IPS-18a (cell line): Measurements from ENCODE around the gene TNFAIP3.

ENCODE experiments used
- H3K27ac ChIP-seq: one replicate; pipeline ENCODE4 v1.5.1; 2013; ENCODE audit warnings: low read length
- H3K27me3 ChIP-seq: one replicate; pipeline ENCODE4 v1.6.1; 2013; ENCODE audit warnings: mild to moderate bottlenecking, low read length; ENCODE audit not compliant: control insufficient read depth, insufficient read depth
- H3K36me3 ChIP-seq: one replicate; pipeline ENCODE4 v1.6.1; 2013; ENCODE audit warnings: low read depth, low read length; ENCODE audit not compliant: control insufficient read depth
- H3K4me1 ChIP-seq: one replicate; pipeline ENCODE4 v1.6.1; 2013; ENCODE audit warnings: low read depth, low read length; ENCODE audit not compliant: control insufficient read depth
- H3K4me3 ChIP-seq: one replicate; pipeline ENCODE4 v1.5.1; 2013; ENCODE audit warnings: low read length
- H3K9ac ChIP-seq: one replicate; pipeline ENCODE4 v1.6.1; 2013; ENCODE audit warnings: mild to moderate bottlenecking, low read length, moderate library complexity
- H3K9me3 ChIP-seq: one replicate; pipeline ENCODE4 v1.6.1; 2013; ENCODE audit warnings: low read depth, low read length; ENCODE audit not compliant: control insufficient read depth

The TNFAIP3 gene

DNA sequence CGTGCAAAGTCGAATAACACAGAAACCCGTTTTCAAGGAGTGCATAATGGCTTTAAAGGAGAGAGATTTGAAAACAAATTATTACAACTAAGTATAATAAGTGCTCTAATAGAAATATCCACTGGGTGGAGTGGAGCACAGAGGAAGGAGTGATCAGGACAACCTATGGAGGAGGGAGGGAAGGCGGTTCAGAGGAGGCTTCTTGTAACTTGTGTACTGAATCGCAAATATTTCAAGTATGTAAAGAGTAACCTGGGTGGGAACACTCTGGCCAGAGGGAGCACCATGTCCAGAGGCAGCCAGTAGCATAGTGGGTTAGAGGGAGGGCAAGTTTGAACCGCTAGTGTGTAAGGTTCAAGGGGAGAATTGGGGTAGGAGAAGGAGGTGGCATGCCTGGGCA lies 21.6 kb upstream of the TNFAIP3 start:
- H3K36me3 ChIP-seq = no peaks in the 10 kb centered on the region
- H3K4me3 ChIP-seq = no peak overlapping the region
- H3K27me3 ChIP-seq = no peaks in the 10 kb centered on the region
- no peak overlapping the region for H3K27ac ChIP-seq
- H3K4me1 ChIP-seq = no peaks in the 10 kb centered on the region
- H3K9me3 ChIP-seq = no peaks in the 10 kb centered on the region
- no peak overlapping the region for H3K9ac ChIP-seq

DNA sequence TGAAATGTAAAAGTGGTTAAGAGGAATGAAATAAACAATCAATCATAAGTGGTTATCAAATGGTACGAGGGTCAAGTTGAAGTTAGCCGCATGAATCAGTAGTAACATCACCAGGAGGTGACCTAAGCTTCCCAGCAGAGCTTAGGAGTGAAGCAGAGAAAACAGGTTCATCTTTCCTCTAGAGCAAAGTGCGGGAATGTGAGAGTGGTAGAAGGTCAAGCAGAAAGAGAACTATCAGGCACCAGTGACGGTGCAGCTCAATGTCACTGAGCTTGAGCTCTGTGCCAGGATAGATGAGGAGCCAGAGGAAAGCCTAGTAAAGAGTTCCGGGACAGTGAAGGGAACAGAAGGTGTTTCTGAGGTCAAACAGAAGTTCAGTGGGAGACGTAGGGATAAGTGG lies 20.8 kb upstream of the TNFAIP3 start:
- Histone ChIP-seq H3K9me3 (no peaks in the 10 kb centered on the region), H3K4me1 (no peaks in the 10 kb centered on the region), H3K36me3 (no peaks in the 10 kb centered on the region), H3K27me3 (no peaks in the 10 kb centered on the region), H3K4me3 (no peak overlapping the region), H3K27ac (no peak overlapping the region), H3K9ac (no peak overlapping the region)

DNA sequence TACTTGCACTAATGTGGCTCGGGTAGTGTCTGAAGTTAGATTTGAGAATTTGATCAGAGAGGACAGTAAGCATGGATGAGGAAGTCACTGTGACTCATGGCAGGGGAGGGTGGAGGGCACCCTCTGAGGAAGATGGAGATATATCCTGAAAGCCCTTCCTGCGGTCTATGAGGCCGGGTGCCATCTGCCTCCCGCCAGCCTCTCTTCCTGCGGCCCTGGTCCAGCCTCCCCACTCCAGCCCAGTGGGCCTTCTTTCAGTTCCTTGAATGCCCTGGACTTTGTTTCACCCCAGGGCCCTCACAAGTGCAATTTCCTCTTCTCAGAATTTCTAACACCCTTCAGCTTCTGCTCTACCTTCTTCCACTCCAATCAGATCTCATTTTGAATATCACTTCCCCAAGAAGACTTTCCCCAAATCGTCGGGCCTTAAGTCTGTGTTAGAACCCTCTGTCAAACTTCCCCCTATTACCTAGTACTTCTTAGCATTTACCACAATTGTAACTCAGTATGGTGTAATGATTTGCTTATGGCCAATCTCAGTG lies 20.2 kb upstream of the TNFAIP3 start:
- Histone ChIP-seq H3K4me1 (no peaks in the 10 kb centered on the region), H3K9me3 (no peaks in the 10 kb centered on the region), H3K4me3 (no peak overlapping the region)

GRCh38 chr6:137847748-137848147 lies 19.3 kb upstream of the TNFAIP3 start:
- no peak overlapping the region for H3K27ac ChIP-seq
- no peak overlapping the region for H3K4me3 ChIP-seq
- no peaks in the 10 kb centered on the region for H3K36me3 ChIP-seq
- no peaks in the 10 kb centered on the region for H3K4me1 ChIP-seq
- no peaks in the 10 kb centered on the region for H3K9me3 ChIP-seq
- H3K9ac ChIP-seq = no peak overlapping the region
- no peaks in the 10 kb centered on the region for H3K27me3 ChIP-seq

More for the DNA sequence above, 20.2 kb upstream of the TNFAIP3 start:
- H3K36me3 ChIP-seq = no peaks in the 10 kb centered on the region
- H3K27ac ChIP-seq = no peak overlapping the region
- no peak overlapping the region for H3K9ac ChIP-seq
- no peaks in the 10 kb centered on the region for H3K27me3 ChIP-seq

- Histone ChIP-seq H3K4me1 (no peaks in the 10 kb centered on the region), H3K9me3 (no peaks in the 10 kb centered on the region), H3K27me3 (no peaks in the 10 kb centered on the region), H3K4me3 (no peak overlapping the region), H3K36me3 (no peaks in the 10 kb centered on the region), H3K9ac (no peak overlapping the region), H3K27ac (no peak overlapping the region)
Observed at GRCh38 chr6:137848672-137849071, 18.4 kb upstream of the TNFAIP3 start.

DNA sequence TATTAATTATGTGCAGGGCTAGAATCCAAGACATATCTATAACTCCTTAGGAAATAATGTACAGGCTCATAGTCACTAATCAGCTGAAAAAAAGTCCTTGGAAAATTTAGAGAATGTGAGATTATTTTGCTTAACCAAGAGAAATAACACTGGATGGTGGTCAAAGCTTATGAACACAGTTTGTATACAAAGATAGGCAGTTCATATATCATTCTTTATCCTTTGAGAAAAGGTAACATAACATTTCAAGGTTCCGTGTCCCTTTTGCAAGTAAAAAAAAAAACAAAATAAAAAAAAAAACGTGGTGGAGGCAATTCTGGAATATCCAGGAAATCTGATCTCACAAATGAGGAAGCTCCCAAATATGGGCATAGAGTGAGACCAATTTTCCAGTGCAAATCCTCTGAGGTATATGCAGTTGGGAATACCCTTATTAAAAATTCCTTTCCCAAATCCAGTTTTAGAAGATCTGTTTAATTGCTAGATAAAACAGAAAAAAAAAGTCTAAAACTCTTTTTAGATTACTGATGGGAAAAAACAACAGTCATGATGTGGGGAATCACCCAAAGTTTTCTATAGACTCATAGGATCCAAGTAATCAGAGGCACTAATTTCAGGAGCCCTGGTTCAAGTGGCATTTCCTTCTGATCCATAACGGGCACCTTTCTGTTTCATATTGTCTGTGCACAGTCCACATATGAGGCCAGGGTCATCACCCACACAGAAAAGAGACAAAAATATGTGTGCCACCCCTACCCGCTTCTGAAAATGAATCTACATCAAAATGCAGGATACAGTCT lies 17.7 kb upstream of the TNFAIP3 start:
- no peak overlapping the region for H3K9ac ChIP-seq
- H3K36me3 ChIP-seq = no peaks in the 10 kb centered on the region
- H3K27ac ChIP-seq = no peak overlapping the region
- H3K4me1 ChIP-seq = no peaks in the 10 kb centered on the region
- no peaks in the 10 kb centered on the region for H3K9me3 ChIP-seq
- no peak overlapping the region for H3K4me3 ChIP-seq
- H3K27me3 ChIP-seq = no peaks in the 10 kb centered on the region

DNA sequence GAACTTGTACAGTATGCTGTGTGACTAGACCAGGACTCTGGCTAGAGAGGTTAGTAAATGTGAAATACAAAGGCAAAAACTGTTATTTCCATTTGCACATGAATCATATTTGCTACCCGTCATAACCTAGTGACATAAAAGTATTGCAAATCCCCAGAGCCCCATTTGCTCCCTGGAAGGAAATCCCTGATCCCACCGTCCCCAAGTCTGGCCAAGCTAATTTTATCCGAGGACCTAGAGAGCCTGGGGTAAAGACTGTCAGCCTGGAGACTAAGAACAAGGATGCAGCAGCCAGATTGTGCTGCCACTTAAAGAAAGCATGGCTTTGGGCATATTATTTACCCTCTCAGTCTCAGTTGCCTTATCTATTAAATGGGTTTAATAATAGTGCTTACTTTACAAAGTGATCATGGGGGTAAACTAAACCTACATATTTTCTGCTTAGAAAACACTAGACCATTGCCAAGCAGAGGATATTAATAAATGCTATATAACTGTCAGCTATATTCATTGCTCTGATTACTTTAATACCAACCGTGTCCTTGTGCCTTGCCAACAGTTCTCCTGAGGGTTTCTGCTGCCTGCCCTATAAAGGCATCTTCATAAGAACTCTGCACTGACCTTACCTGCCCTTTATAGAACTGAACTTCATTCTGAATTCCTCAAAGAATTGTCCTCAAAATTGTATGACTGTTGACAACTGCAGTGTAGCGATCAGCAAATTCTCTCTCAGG lies 16.9 kb upstream of the TNFAIP3 start:
- Histone ChIP-seq H3K4me3 (no peak overlapping the region), H3K27me3 (no peaks in the 10 kb centered on the region), H3K27ac (no peak overlapping the region), H3K36me3 (no peaks in the 10 kb centered on the region), H3K4me1 (no peaks in the 10 kb centered on the region), H3K9ac (no peak overlapping the region), H3K9me3 (no peaks in the 10 kb centered on the region)

DNA sequence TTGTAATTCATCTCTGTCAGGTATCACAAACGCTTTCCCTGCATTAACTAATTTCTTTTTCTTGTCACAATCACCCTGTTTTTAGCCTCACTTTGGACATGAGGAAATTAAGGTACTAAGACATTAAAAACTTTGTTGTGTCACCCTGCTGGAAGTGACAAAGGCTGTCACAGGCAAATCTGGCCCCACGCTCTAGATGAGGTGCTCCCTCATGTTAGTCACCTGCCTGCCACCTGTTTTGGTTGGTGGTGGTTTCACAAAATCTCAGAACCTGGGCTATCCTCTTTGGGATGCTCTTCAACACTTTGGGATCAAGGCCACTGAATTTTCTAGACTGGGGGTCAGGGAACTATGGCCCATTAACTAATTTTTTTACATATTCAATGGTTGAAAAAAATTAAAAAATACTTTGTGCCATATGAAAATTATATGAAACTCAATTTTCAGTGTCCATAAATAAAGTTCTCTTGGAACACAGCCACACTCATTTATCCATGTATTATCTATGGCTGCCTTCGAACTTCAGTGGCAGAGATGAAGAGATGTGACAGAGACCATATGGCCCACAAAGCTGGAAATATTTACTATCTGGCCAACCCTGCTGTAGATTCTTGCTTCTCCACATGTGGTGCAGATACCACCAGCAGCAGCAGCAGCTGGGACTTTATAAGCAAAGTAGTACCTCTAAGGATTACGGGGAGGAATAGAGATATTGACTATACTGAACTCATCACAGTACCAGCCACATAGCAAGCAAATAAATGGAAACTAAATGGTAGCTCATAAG lies 16.1 kb upstream of the TNFAIP3 start:
- H3K9ac ChIP-seq = no peak overlapping the region
- no peaks in the 10 kb centered on the region for H3K36me3 ChIP-seq
- H3K4me1 ChIP-seq = no peaks in the 10 kb centered on the region
- H3K27ac ChIP-seq = no peak overlapping the region
- H3K27me3 ChIP-seq = no peaks in the 10 kb centered on the region
- H3K9me3 ChIP-seq = no peaks in the 10 kb centered on the region
- no peak overlapping the region for H3K4me3 ChIP-seq

DNA sequence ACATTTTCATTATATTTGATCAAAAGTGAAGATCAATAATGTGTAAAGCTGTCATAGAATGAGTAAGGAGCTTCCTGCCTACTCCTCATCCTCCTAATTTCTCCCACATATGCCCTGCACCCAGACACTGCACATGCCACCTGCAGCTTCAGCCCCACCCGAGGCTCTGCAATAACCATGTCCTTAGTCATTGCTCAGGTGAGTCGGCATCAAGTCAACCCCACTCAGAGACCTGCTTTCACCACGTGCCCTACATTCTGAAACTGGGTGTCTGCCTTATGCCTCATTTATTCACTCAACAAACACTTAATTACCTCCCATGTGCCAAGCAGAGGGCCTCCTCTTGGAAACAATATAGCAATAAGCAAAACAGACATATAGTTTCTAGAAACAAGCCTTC lies 15.4 kb upstream of the TNFAIP3 start:
- Histone ChIP-seq H3K4me1 (no peaks in the 10 kb centered on the region), H3K9me3 (no peaks in the 10 kb centered on the region)

GRCh38 chr6:137852346-137852745 lies 14.7 kb upstream of the TNFAIP3 start:
- no peak overlapping the region for H3K27ac ChIP-seq
- H3K9ac ChIP-seq = no peak overlapping the region
- H3K4me1 ChIP-seq = no peaks in the 10 kb centered on the region
- no peaks in the 10 kb centered on the region for H3K36me3 ChIP-seq
- H3K27me3 ChIP-seq = no peaks in the 10 kb centered on the region
- H3K9me3 ChIP-seq = no peaks in the 10 kb centered on the region
- no peak overlapping the region for H3K4me3 ChIP-seq

More for the DNA sequence above, 15.4 kb upstream of the TNFAIP3 start:
- no peak overlapping the region for H3K27ac ChIP-seq
- no peaks in the 10 kb centered on the region for H3K36me3 ChIP-seq
- no peak overlapping the region for H3K9ac ChIP-seq
- H3K27me3 ChIP-seq = no peaks in the 10 kb centered on the region
- H3K4me3 ChIP-seq = no peak overlapping the region

GRCh38 chr6:137852811-137853210 lies 14.2 kb upstream of the TNFAIP3 start:
- H3K4me1 ChIP-seq = no peaks in the 10 kb centered on the region
- H3K36me3 ChIP-seq = no peaks in the 10 kb centered on the region
- H3K4me3 ChIP-seq = no peak overlapping the region
- no peak overlapping the region for H3K9ac ChIP-seq
- H3K27ac ChIP-seq = no peak overlapping the region
- H3K9me3 ChIP-seq = no peaks in the 10 kb centered on the region
- H3K27me3 ChIP-seq = no peaks in the 10 kb centered on the region
